Middle frontal gyrus (tissue), 1 donor: ENCODE results near the gene DOCK1.

Experiments
- DNase-seq: peaks from one replicate; pipeline ENCODE4 v3.0.0-alpha.2; 2015; ENCODE audit warnings: low spot score; ENCODE audit errors: extremely low spot score

Gene DOCK1

DNA sequence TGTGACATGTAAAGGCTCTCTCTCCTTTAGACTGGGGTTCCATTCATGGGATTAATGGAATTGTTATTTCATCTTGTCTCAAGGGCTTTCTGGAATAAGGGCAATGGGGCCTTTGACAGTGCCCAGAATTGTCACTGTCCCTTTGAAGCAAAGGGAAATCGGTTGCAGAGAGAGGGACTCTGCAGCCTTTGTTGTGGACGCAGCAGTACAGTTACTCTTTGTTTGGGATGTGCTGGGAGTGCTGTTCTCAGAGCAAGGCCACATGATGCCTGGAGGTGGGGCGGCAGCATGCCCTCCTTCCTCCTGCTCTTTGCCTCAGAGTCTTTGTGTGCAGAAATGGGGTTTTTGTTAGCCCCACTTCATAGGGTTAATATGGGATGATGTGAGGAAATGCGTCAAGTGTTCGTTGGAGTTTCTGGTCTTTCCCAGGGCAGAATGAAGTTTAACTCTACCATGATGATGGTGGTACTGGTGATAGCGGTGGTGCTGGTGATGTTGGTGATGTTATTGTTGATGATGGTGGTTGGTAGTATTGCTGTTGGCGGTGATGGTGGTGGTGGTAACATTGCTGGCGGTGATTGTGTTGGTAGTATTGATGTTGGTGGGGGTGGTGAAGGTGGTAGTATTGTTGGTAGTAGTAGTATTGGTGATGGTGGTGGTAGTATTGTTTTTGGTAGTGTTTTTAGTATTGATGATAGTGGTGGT is 45.3 kb downstream of the DOCK1 start:
- DNase-seq = peak; percentile 70

DNA sequence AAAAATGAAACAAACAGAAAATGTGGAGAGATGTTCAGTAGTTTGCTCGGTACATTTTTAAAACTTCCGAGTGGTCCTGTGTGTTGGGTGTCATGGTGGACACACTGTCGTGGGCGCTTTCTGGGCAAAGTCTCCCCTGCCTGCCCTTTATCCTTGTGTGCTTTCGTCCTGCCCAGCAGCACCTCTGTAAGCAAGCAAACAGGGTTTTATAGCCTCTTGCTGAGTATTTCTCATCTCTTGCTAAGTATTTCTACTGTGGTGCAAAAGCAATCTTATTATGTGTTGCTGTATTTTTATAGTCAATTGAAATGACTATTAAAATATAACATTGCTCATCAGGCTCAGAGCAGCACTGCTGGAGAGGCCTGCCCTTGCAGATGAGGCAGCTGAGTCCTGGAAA is 48.7 kb downstream of the DOCK1 start:
- DNase-seq = no peak

DNA sequence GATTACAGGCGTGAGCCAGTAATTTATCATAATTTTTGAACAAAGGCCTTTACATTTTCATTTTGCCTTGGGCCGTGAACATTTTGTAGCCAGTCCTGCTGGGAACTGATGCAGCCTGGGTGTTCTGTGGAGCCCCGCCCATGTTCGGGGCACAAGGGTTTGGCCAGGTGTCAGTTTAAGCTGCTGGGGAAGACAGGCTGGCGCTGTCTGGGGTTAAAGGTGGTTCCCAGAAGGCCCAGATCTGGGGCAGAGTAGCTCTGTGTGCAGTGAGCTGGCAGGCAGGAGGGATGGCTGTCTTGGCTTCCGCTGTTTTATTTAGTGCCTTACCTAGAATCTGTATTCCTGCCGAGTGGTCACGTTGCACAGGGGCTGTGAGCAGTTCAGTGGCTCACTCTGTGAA is 50.2 kb downstream of the DOCK1 start:
- no peak for DNase-seq

DNA sequence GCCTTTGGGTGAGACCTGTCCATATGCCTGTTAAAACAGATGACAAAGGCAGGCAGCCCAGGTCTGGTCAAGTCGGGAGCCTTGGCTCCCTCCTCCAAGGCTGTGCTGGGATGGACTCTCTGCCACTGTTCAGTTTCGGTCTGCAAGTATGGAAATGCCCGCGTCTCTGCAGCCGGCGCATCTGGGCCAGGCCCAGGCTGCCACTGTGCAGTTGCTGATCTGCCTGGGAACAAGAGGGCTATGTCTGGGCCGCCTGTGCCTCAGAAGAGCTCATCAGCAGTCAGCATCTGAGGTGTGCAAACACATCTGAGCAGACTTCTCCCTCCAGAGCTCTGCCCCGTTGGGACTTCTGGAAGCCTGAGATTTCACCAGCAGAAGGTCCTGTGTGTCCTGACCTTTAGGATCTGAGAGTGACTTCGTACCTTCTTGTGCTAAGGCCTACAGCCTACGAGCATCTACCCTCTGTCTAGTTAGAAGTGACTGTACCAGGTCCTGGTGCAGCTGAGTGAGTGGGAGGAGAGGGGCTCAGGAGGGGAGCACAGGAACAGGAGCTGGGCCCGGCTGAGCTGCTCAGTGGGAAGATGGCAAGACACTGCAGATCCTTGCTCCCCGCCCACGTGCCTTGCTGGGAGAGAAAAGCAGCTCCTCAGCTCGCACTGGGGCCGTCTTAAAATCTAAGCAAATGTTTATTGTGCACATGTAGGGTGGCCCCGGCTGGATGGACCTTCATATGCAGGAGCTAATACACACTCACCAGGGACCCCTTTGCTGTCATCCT is 50.9 kb downstream of the DOCK1 start:
- DNase-seq = peak; percentile 15

DNA sequence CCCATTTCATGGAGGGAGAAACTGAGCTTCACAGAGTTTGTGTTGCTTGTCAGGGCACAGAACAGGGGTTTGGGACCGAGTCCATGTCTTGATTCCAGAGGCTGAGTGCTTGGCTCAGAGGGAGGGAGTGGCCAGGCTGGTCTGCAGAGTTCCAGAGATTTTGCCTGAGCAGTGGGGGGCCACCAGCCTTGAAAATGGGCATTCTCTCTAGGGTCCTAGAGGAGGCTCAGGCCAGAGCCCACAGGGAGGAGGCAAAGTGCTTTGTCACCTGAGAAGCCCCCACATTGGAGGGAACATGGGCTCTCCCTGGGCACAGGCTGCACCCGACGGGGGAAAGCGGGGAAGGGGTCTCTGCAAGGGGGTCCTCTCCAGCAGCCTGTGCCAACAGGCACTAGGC is 51.5 kb downstream of the DOCK1 start:
- DNase-seq = no peak

DNA sequence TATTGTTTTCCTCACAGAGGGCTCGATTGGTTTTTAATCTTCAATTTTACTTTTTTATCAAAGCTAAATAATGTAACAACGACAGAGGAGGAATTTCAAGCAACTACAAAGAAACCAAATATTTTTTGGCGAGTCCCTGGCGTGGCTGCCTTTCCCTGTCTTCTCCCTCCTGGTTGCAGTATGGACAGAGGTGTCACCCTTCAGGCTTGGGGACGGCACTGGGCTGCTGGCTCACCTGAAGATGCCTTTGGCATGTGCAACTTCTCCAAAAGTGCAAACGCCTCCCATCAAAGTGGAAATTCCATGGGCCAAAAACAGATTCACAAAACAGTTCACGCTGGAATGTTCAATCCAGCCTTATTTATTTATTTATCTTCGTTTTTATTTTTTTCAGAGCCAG is 51.9 kb downstream of the DOCK1 start:
- no peak for DNase-seq

DNA sequence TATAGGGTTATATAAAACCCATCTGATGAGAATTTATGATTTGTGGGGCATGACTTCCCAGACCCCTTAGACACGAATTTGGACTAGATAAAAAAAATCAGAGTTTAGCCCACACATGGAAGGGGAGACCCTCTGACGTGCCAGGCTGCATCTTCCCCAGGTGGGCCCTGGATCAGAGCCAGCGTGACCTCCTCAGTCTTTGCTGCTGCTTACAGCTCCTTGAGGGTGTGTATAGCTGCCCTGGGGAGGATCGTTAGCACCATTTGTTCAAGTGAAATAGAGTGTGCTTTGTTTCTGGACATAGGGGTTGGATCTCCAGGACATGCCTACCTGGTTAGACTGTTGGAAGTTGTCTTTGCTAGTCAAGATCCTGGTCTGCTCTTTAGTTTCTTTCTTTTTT is 54.2 kb downstream of the DOCK1 start:
- no peak for DNase-seq

DNA sequence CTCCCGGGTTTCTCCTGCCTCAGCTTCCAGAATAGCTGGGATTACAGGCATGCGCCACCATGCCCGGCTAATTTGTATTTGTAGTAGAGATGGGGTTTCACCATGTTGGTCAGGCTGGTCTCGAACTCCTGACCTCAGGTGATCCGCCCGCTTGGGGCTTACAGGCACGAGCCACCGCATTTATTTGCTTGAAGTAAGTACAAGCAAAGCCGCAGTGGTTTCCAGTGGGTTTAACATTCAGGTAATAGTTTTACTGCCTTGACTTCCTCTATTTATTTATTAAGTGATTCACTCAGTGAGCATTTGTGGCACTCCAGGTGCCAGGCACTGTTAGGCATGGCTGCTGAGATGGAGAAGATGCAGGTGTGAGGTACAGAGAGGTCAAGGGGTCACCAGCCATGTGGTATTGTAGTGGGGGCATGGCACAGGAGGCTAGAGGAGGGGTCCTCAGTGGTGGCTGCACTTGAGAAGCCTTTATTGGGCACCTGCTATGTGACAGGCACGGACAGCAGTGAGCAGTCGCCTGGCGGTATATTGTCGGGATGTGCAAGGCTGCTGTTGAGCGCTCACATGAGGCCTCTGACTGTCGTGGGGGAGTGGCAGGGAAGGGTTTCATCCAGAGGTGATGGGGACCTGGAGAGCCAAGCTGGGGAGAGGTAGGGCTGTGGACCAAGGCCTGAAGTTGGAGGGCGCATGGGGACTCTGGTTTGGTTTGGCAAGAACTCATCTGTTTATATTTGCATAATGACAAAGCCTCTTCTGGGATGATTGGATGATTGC is 54.9 kb downstream of the DOCK1 start:
- DNase-seq = no peak

DNA sequence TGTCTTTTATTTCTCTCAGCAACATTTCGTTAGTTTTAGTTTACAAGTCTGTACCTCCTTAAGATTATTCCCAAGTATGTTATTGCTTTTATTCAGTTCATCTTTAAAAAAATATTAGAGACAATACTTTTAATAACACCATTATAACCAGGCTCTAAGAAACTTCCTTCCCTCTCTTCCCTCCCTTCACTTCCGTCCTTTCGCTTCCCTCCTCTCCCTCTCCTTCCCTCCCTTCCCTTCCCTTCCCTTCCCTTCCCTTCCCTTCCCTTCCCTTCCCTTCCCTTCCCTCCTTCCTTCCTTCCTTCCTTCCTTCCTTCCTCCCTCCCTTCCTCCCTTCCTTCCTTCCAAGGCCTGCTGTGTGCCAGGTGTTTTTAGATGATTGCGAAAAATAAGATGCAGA is 58.1 kb downstream of the DOCK1 start:
- DNase-seq = no peak

DNA sequence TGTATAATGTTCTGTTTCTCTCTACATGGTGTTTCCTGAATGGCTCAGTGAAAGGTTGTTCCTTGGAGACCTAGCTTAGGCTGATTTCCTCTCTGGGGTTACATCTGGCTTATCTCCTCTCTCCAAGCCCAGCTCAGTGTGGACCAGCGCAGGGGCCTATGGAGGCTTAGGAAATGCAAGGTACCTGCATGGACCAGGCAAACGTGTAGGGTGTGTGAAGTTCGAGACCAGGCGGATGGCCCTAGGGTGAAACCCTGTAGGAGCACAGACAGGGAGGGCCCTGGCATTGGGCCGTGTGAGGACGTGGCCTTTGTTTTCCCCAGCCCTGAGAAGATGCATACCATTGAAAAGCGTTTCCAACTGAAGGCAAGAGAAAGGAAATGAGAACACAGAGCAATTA is 59.0 kb downstream of the DOCK1 start:
- DNase-seq = no peak

DNA sequence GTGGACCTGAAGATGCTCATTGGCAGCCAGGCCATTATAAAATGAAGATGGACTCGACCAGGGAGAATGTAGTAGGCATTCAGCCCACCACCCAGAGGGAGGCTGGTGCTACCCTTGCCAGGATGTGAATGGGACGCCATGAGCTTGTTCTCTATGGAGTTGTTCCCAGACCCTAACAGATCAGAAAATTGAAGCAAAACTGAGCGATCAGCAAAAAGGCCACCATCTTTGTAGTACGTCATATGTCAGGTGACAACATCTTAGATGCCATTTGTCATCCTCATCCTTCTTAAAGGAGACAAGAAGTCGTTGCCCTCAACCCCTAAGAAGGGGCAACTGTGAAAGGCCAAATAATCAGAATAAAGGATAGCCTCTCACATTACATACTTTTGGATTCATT is 61.7 kb downstream of the DOCK1 start:
- no peak for DNase-seq

DNA sequence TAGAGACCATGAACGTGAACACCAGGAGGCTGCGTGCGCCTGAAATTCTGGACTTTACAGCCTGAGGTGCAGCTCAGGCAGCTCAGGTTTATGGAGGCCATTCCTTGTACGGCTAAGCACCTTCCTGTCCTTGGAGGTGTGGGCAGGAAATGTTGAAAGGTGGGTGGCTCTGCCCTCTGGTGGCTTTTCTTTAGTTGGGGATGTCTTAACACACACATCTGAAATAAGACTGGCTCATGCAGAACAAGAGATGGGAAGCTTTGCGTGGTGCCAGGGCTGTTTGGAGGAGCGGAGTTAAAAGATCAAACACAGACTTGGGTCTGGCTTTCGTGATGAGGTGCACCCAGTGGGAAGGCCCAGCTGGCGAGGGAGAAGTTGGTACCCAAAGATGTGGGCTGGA is 64.1 kb downstream of the DOCK1 start:
- no peak for DNase-seq

DNA sequence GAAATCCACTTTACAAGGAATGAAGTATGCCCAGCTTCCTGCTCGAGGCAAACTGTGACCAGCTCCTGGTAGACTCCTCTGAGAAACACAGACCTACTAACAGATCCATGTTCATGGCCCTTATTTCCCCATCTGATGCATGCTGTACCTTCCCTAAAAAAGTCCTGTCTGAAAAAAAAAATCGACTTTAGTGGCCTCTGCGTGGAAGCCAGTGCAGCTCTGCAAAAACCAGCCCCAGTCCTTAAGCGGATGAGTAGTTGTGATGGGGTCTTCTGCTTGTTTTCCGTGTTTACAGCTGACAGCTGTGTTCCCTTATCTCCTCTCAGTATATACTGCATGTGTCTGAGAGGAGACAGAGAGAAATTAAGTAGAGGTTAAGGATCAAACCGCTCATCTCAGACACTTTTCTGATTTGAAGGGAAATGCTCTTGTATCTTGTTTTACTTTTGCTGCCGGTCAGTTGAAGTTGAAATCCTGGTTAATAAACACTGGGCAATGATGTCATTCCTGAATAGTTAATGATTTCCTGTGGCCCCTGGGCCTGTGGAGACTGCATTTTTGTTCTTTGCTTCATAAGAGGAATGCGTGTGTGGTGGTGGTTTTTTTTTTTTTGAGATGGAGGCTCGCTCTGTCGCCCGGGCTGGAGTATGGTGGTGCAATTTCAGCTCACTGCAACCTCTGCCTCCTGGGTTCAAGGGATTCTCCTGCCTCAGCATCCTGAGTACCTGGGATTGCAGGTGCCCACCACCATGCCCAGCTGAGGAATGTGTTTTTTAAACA is 67.6 kb downstream of the DOCK1 start:
- no peak for DNase-seq

DNA sequence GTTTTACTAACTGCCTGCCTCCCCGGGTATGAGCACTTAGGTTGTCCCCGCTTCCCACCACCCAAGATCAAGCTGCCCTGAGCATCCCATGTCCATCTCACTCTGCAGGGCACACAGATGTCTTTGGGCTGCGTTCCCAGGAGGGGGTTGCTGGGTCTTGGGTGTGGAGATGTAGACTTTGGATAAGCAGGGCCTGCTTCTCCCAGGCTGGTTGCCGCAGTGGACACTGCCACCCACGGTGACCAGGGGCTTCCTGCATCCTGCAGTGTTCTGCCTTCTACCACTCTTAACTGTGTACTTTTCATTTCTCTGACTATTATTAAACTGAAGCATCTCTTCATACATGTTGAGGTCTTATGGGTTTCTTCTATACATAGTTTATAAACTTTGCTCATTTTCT is 70.0 kb downstream of the DOCK1 start:
- no peak for DNase-seq

DNA sequence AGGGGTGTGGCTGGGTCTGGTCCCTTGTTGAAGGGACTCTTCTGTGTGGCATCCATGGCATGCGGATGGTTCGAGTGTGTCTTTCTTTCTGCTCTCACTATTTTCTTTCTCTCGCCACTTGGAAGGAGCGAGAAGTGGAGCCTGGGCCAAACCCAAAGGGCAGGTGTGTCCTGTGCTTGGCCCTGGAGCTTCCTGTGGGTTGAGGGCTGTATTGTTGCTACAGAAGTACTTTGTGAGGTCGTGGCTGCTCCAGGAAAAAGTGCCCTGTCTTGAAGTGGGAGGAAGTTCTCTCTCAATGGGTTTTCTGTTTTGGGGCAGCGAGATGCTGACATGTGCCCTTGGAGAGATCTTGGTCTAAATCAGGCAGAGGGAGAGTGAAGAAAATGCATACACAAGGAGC is 72.0 kb downstream of the DOCK1 start:
- DNase-seq = no peak

DNA sequence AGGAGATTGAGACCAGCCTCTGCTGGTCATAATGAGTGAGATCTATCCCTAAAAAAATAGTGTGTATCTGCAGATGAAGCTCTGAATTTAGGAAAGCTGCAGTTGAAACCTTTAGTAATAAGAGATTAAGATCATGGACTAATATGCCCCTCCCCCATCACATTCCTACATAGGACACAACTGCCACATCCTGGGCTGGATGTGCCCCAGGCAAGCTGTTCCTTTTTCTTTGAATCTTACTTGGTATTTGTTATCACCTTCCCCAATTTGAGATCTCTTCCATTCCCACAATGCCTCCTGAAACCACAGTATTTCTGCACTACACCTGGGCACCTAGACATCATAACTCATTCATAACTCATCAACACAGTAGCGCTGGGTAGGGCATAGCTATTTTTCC is 74.1 kb downstream of the DOCK1 start:
- DNase-seq = no peak

DNA sequence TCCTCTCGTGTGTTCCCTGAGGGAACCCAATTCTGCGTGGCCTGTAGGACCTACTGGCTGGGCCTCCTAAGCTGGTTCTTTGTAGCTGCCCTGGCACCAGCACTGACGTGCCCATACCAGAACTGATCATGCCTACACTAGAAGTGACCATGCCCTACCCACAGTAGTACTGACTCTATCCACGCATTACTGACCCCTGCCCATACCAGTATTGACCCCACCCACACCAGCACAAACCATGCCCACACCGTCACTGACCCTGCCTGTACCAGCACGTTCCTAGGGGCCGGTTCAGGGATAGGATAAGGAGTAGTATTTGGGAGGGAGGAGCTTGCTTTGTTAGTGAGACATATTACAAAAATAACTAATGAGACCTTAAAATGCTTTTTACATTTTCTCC is 88.0 kb downstream of the DOCK1 start:
- no peak for DNase-seq

DNA sequence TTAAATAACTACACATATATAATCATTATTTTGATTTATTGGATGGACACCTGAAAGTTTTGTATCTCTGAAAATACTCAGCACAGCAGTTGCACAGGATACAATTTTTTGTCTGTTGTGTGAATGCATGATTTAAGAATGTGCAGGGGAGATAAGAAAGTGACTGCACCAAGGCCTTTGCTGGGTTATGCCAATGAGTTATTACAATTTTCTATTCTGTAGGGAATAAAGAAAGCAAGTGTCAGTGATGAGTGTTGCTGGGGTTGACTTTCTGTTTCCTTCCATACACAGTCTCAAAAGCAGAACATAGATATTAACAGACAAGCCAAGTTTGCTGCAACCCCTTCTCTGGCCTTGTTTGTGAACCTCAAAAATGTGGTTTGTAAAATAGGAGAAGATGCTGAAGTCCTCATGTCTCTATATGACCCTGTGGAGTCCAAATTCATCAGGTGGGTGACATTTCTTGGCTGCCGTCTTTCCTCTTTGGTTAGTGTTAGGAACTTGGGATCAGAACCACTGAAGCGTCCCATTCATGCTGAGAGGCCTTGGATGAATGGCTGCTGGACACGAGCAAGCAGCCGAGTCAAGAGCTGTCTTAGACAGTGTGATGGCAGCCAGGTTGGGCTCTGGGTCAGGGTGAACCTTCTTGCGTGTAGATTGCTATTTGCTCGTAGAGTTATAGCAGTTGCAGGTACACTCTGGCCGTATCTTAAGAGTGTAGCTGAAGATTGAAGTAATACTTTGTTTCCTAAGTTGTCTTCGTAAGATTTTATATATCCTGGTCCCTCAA is 92.8 kb downstream of the DOCK1 start:
- no peak for DNase-seq

DNA sequence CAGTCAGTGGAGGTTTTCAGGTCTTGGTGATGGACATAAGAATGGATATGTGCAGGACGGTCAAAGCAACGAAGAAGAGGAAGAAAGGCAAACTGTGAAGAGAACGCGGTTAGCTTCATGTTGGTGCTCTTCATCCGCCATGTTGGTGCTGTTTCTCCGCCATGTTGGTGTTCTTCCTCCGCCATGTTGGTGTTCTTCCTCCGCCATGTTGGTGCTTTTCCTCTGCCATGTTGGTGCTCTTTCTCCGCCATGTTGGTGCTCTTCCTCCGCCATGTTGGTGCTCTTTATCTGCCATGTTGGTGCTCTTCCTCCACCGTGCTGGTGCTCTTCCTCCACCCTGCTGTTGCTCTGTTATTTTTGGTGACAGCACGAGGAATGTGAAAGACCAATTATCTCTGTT is 95.4 kb downstream of the DOCK1 start:
- DNase-seq = no peak

DNA sequence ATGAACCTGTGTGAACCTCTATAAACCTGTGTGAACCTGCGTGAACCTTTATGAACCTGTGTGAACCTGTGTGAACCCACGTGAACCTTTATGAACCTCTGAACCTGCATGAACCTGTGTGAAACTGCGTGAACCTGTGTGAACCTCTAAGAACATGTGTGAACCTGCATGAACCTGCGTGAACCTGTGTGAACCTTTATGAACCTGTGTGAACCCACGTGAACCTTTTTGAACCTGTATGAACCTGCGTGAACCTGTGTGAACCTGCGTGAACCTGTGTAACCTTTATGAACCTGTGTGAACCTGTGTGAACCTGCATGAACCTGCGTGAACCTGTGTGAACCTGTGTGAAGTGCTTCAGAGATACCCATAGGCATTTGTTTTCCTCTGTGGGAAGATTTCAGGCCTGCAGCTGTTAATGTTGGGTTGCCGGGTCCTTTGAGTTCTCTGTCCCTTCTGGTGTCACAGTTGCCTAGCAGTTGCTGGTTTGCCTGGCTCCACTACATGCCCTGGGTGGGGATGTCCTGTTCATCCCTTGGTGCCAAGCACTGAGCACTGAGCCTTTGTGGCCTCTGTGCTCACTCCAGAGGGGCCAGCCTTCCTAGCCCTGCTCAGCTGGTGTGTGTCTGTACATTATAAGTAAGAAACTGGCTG is 97.9 kb downstream of the DOCK1 start:
- no peak for DNase-seq
